A549 treated with RU486 at 1 μM for 4 hours (cell line): ENCODE results near the gene RDH8. TPM values are rescaled to one million over a fixed set of nuclear protein-coding genes. Genes with fewer than 3 reads are reported as not detected.

Experiments used
- total RNA-seq: library from RNA; stranded (reverse); fragments of 200-300 nt; extraction: Qiagen RNA extraction; gene quantifications from 5 replicates; pipeline ENCODE4 v1.2.3, GENCODE V29; 2022; ENCODE audit warnings: low read depth

The RDH8 gene, protein sequence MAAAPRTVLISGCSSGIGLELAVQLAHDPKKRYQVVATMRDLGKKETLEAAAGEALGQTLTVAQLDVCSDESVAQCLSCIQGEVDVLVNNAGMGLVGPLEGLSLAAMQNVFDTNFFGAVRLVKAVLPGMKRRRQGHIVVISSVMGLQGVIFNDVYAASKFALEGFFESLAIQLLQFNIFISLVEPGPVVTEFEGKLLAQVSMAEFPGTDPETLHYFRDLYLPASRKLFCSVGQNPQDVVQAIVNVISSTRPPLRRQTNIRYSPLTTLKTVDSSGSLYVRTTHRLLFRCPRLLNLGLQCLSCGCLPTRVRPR
- total RNA-seq: 0.26 to 0.75 TPM (median 0.53 TPM) in 5 replicates

DNA sequence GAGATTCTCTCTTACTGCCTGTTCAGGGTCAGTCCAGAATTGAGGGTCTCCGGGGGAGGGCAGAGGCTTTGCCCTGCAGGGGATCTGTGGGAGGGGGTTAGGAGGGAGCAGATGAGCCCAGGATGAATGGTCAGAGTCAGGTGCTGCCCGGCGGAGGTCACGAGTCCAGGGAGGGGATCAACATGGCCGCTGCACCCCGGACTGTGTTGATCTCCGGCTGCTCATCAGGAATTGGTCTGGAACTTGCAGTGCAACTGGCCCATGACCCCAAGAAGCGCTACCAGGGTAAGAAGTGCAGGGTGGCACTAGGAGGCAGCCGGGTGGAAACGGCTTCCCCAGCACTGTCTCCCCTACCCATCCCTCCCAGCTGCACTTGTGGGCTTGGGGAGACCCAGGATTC, at the start of gene RDH8:
Gene RDH8 (plus strand): TSS at position 168 of the 400 bp plus-strand sequence. CDS start 15 bp downstream, at position 183.

DNA sequence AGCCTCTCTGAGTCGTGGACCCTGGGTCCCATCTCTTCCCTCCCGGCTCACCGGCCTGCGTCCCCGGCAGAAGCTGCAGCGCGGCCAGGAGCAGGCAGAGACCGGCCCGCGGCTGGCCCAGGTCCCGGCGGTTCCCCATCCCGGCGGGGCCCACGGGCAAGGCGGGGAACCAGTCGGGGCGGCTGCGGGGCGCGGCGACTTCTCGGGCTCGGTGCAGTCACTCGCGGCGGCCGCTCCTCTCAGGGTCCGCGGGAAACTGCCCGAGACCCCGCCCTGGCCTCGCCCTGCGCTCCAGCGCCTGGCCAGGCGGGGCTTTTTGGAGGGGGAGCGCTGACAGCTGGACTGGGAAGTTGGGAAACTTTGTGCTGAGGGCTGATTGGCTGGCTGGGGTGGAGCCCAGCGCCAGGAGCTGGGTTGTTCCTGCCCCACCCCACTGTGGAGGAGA, 3.0 kb upstream of the RDH8 start, which contains the start of gene COL5A3:
Gene COL5A3 (minus strand): TSS at position 258 of the 445 bp plus-strand sequence. CDS start 119 bp downstream, at position 139.

Other genes with a start within 250 kb of the RDH8 start
- 0.61 to 1.7 TPM (median 1.2 TPM) in 5 replicates for gene ZNF846, start 244.7 kb upstream of the RDH8 start, total RNA-seq
- gene FBXL12, start 194.4 kb upstream of the RDH8 start, total RNA-seq: 11.0 to 14.4 TPM (median 13.1 TPM) in 5 replicates
- gene UBL5, start 185.6 kb upstream of the RDH8 start, total RNA-seq: 394 to 462 TPM (median 426 TPM) in 5 replicates
- 52.9 to 77.8 TPM (median 76.3 TPM) in 5 replicates for gene PIN1, start 178.2 kb upstream of the RDH8 start, total RNA-seq
- 9.2 to 12.4 TPM (median 11.5 TPM) in 5 replicates for gene OLFM2, start 77.0 kb upstream of the RDH8 start, total RNA-seq
- 3.5 to 5.4 TPM (median 3.6 TPM) in 5 replicates for gene COL5A3, start 3.0 kb upstream of the RDH8 start, total RNA-seq
- 6.0 to 9.3 TPM (median 8.2 TPM) in 5 replicates for gene SHFL, start 72.8 kb downstream of the RDH8 start, total RNA-seq
- gene ANGPTL6, start 89.2 kb downstream of the RDH8 start, total RNA-seq: 0.05 to 0.14 TPM (median 0.12 TPM) in 3 of 5 replicates, not detected in the others
- 39.6 to 57.2 TPM (median 57.1 TPM) in 5 replicates for gene PPAN, start 92.9 kb downstream of the RDH8 start, total RNA-seq
- 5.8 to 13.1 TPM (median 7.6 TPM) in 5 replicates for gene P2RY11, start 98.2 kb downstream of the RDH8 start, total RNA-seq
- 161 to 180 TPM (median 166 TPM) in 5 replicates for gene EIF3G, start 106.4 kb downstream of the RDH8 start, total RNA-seq
- 51.3 to 66.7 TPM (median 64.7 TPM) in 5 replicates for gene DNMT1, start 181.5 kb downstream of the RDH8 start, total RNA-seq
- gene S1PR2, start 217.8 kb downstream of the RDH8 start, total RNA-seq: 0.96 to 1.2 TPM (median 1.2 TPM) in 5 replicates
- 59.0 to 78.7 TPM (median 77.4 TPM) in 5 replicates for gene MRPL4, start 238.7 kb downstream of the RDH8 start, total RNA-seq